ENCODE data around the gene NSUN3. TPM values are rescaled to one million over a fixed set of nuclear protein-coding genes. Genes with fewer than 3 reads are reported as not detected.
A peak's percentile ranks its signal among the peaks of the same experiment; 100 is the strongest.

NSUN3 gene
- total RNA-seq, 1 donor from 2014 or later: 18.8 TPM

- H3K4me3 Mint-ChIP-seq: no peak overlapping the region
- peaks cover 3% of the 10 kb centered on the region for H3K36me3 Mint-ChIP-seq (ENCODE audit: low read depth)
- H3K4me1 Mint-ChIP-seq (ENCODE audit: low read depth): no peaks in the 10 kb centered on the region
- no peaks in the 10 kb centered on the region for H3K9me3 Mint-ChIP-seq
- H3K27ac Mint-ChIP-seq: no peak overlapping the region
- H3K27me3 Mint-ChIP-seq (ENCODE audit: insufficient read depth): no peaks in the 10 kb centered on the region
- DNase-seq (ENCODE audit: low spot score): no peak
- intact Hi-C loops (cut with micrococcal nuclease): no loop called here
Observed at GRCh38 chr3:94050546-94050945, 12.3 kb upstream of the NSUN3 start.

- H3K4me1 Mint-ChIP-seq (ENCODE audit: low read depth): peaks cover 33% of the 10 kb centered on the region
- peaks cover 26% of the 10 kb centered on the region for H3K36me3 Mint-ChIP-seq (ENCODE audit: low read depth)
- H3K9me3 Mint-ChIP-seq: no peaks in the 10 kb centered on the region
- H3K27me3 Mint-ChIP-seq (ENCODE audit: insufficient read depth): no peaks in the 10 kb centered on the region
- intact Hi-C loops (cut with micrococcal nuclease): no loop called here
- H3K27ac Mint-ChIP-seq: no peak overlapping the region
- DNase-seq (ENCODE audit: low spot score): no peak
- peak overlapping the region; percentile 7 for H3K4me3 Mint-ChIP-seq
Observed at GRCh38 chr3:94061297-94061696, 1.6 kb upstream of the NSUN3 start.

- peaks cover 37% of the 10 kb centered on the region for H3K36me3 Mint-ChIP-seq (ENCODE audit: low read depth)
- H3K4me1 Mint-ChIP-seq (ENCODE audit: low read depth): peaks cover 44% of the 10 kb centered on the region
- H3K27ac Mint-ChIP-seq: peak overlapping the region; percentile 97
- H3K4me3 Mint-ChIP-seq: peak overlapping the region; percentile 98
- no peak for DNase-seq (ENCODE audit: low spot score)
- intact Hi-C loops (cut with micrococcal nuclease): no loop called here
- no peaks in the 10 kb centered on the region for H3K27me3 Mint-ChIP-seq (ENCODE audit: insufficient read depth)
- no peaks in the 10 kb centered on the region for H3K9me3 Mint-ChIP-seq
Observed at GRCh38 chr3:94063496-94064119, 747 bp downstream of the NSUN3 start.

- peaks cover 50% of the 10 kb centered on the region for H3K4me1 Mint-ChIP-seq (ENCODE audit: low read depth)
- intact Hi-C loops (cut with micrococcal nuclease): no loop called here
Observed at GRCh38 chr3:94064243-94064860, 1.5 kb downstream of the NSUN3 start.

GRCh38 chr3:94065122-94065521, 2.3 kb downstream of the NSUN3 start:
- peaks cover 43% of the 10 kb centered on the region for H3K36me3 Mint-ChIP-seq (ENCODE audit: low read depth)

More at GRCh38 chr3:94064243-94064860, 1.5 kb downstream of the NSUN3 start:
- no peaks in the 10 kb centered on the region for H3K9me3 Mint-ChIP-seq
- no peak for DNase-seq (ENCODE audit: low spot score)
- H3K36me3 Mint-ChIP-seq (ENCODE audit: low read depth): peaks cover 42% of the 10 kb centered on the region
- peak overlapping the region; percentile 97 for H3K27ac Mint-ChIP-seq
- H3K27me3 Mint-ChIP-seq (ENCODE audit: insufficient read depth): no peaks in the 10 kb centered on the region
- H3K4me3 Mint-ChIP-seq: peak overlapping the region; percentile 98

GRCh38 chr3:94065819-94066480, 3.1 kb downstream of the NSUN3 start:
- Mint-ChIP-seq H3K27me3 (ENCODE audit: insufficient read depth) (no peaks in the 10 kb centered on the region), H3K4me1 (ENCODE audit: low read depth) (peaks cover 63% of the 10 kb centered on the region), H3K4me3 (no peak overlapping the region), H3K9me3 (no peaks in the 10 kb centered on the region), H3K36me3 (ENCODE audit: low read depth) (peaks cover 38% of the 10 kb centered on the region), H3K27ac (peak overlapping the region; percentile 73)
- intact Hi-C loops (cut with micrococcal nuclease): no loop called here
- no peak for DNase-seq (ENCODE audit: low spot score)

More at GRCh38 chr3:94065122-94065521, 2.3 kb downstream of the NSUN3 start:
- DNase-seq (ENCODE audit: low spot score): no peak
- H3K4me3 Mint-ChIP-seq: peak overlapping the region; percentile 9
- no peaks in the 10 kb centered on the region for H3K27me3 Mint-ChIP-seq (ENCODE audit: insufficient read depth)
- H3K4me1 Mint-ChIP-seq (ENCODE audit: low read depth): peaks cover 55% of the 10 kb centered on the region
- intact Hi-C loops (cut with micrococcal nuclease): no loop called here
- H3K9me3 Mint-ChIP-seq: no peaks in the 10 kb centered on the region
- H3K27ac Mint-ChIP-seq: no peak overlapping the region

GRCh38 chr3:94066506-94067500, 3.9 kb downstream of the NSUN3 start:
- H3K4me1 Mint-ChIP-seq (ENCODE audit: low read depth): peaks cover 72% of the 10 kb centered on the region
- no peak for DNase-seq (ENCODE audit: low spot score)
- H3K27ac Mint-ChIP-seq: peak overlapping the region; percentile 73
- intact Hi-C loops (cut with micrococcal nuclease): no loop called here
- no peak overlapping the region for H3K4me3 Mint-ChIP-seq
- no peaks in the 10 kb centered on the region for H3K27me3 Mint-ChIP-seq (ENCODE audit: insufficient read depth)
- H3K9me3 Mint-ChIP-seq: no peaks in the 10 kb centered on the region
- peaks cover 38% of the 10 kb centered on the region for H3K36me3 Mint-ChIP-seq (ENCODE audit: low read depth)

GRCh38 chr3:94069194-94069813, 6.4 kb downstream of the NSUN3 start:
- intact Hi-C loops (cut with micrococcal nuclease): loop anchor here (1.0 kb wide), 2 partner anchors 58 to 65 kb away; no protein-coding TSS in a partner anchor
- Mint-ChIP-seq H3K27me3 (ENCODE audit: insufficient read depth) (no peaks in the 10 kb centered on the region), H3K4me3 (no peak overlapping the region), H3K36me3 (ENCODE audit: low read depth) (peaks cover 47% of the 10 kb centered on the region), H3K27ac (peak overlapping the region; percentile 26), H3K4me1 (ENCODE audit: low read depth) (peaks cover 78% of the 10 kb centered on the region), H3K9me3 (no peaks in the 10 kb centered on the region)
- no peak for DNase-seq (ENCODE audit: low spot score)

GRCh38 chr3:94070341-94070911, 7.6 kb downstream of the NSUN3 start:
- H3K27me3 Mint-ChIP-seq (ENCODE audit: insufficient read depth): no peaks in the 10 kb centered on the region
- peak overlapping the region; percentile 35 for H3K27ac Mint-ChIP-seq
- intact Hi-C loops (cut with micrococcal nuclease): loop anchor here (1.0 kb wide), 1 partner anchor 8 kb away; the partner anchor contains the start of gene DHFR2
- peaks cover 44% of the 10 kb centered on the region for H3K36me3 Mint-ChIP-seq (ENCODE audit: low read depth)
- no peak overlapping the region for H3K4me3 Mint-ChIP-seq
- DNase-seq (ENCODE audit: low spot score): no peak
- H3K4me1 Mint-ChIP-seq (ENCODE audit: low read depth): peaks cover 67% of the 10 kb centered on the region
- no peaks in the 10 kb centered on the region for H3K9me3 Mint-ChIP-seq

GRCh38 chr3:94071713-94072284, 8.9 kb downstream of the NSUN3 start:
- no peak for DNase-seq (ENCODE audit: low spot score)
- intact Hi-C loops (cut with micrococcal nuclease): no loop called here
- H3K9me3 Mint-ChIP-seq: no peaks in the 10 kb centered on the region
- H3K27me3 Mint-ChIP-seq (ENCODE audit: insufficient read depth): no peaks in the 10 kb centered on the region
- H3K4me1 Mint-ChIP-seq (ENCODE audit: low read depth): peaks cover 56% of the 10 kb centered on the region
- no peak overlapping the region for H3K4me3 Mint-ChIP-seq
- H3K36me3 Mint-ChIP-seq (ENCODE audit: low read depth): peaks cover 42% of the 10 kb centered on the region
- H3K27ac Mint-ChIP-seq: peak overlapping the region; percentile 57

- peaks cover 29% of the 10 kb centered on the region for H3K36me3 Mint-ChIP-seq (ENCODE audit: low read depth)
- intact Hi-C loops (cut with micrococcal nuclease): no loop called here
- no peaks in the 10 kb centered on the region for H3K27me3 Mint-ChIP-seq (ENCODE audit: insufficient read depth)
- H3K4me1 Mint-ChIP-seq (ENCODE audit: low read depth): peaks cover 42% of the 10 kb centered on the region
- no peak for DNase-seq (ENCODE audit: low spot score)
- no peaks in the 10 kb centered on the region for H3K9me3 Mint-ChIP-seq
- H3K4me3 Mint-ChIP-seq: no peak overlapping the region
- no peak overlapping the region for H3K27ac Mint-ChIP-seq
Observed at GRCh38 chr3:94076055-94076454, 13.2 kb downstream of the NSUN3 start.
